Stimulated activated CD4-positive, alpha-beta T cell treated with anti-CD3 and anti-CD28 coated beads, TNF-alpha, amount 100 ng/mL, for 48 hours (primary cell): Measurements from ENCODE around the gene CPEB1.
A peak's percentile ranks its signal among the peaks of the same experiment; 100 is the strongest.
"Not testable (repeated sequence)": the region's sequence is repeated elsewhere in the genome, so short reads cannot be mapped to it uniquely, and the experiment has no call there.

ENCODE experiments used
- DNase-seq, 3 donors: peaks; one replicate each; pipeline ENCODE4 v3.0.0-alpha.2; 2020; ENCODE audit warnings: low read depth in 3 of 3

Gene CPEB1

DNA sequence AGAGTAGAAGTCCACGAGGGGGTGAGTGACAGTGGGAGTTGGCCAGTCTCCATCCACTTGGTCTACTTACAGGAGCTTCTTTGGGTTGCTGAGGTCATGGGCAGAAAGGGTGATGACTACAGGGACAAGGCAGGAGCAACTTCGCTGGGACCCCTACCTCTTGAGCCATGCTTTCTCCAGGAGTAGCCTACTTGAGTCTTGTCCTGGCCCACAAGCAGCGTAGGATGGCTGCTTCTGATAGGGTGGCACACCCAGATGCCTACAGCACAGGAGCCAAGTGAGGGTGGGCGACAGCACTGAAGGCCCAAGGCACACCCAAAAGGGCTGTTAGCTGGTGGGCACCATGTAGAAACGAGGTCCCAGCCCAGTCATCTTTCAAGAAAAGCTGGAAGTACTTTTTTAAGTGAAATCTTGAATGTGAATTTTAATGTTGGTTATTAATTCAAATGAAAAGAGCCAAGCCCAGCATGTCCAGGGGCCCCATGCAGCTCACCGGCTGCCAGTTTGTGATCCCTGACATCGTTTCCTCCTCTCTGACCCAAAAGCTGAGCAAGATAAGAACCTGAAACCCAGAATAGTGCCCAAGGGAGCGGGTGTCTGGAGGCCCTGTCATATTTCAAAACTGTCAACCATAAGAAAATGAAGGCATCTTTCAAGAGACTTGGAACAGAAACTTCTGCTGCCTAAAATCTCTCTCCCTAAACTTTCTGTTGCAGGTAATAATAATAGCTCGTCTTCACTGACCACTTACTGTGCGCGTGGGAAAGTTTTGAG lies 2.2 kb upstream of the CPEB1 start:
- no peak for DNase-seq

DNA sequence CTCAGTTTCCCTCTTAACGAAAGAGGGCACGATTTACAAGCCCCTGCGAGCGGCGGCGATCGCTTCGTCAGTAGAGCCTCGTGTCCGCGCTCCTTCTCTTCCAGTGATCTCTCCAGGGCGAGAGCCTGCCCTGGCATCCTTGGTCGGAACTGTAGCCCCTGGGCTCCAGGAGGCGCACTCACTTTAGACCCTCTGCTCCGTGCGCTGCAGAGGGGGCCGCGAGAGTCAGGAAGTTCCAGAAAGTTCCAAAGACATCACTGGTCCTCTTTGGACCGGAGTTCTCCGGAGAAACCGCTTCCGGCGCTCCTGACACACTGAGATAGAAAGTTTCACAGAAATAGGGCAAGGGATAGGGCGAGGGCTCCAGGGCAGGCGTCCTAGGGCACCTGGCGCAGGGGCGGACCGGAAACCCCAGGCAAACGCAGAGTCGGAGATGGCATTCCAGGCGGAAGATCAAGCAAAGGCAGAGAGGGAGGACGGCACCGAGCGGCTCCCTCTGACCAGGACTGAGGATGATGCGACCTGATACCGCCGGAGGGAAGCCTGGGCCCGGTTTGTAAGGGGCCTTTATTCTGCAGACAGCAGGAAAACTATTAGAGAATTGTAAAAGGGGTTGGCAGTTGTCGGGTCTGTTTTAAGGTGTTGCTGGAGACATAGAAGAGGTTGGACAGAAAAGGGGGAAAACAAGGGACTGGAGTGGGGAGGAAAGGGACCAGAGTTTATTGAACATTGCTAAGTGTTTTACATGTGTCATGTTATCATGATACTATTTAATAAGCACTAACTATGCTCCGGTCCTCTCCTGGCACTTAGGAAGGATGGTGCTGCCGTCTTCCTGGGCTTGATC lies 1.3 kb upstream of the CPEB1 start:
- no peak for DNase-seq

DNA sequence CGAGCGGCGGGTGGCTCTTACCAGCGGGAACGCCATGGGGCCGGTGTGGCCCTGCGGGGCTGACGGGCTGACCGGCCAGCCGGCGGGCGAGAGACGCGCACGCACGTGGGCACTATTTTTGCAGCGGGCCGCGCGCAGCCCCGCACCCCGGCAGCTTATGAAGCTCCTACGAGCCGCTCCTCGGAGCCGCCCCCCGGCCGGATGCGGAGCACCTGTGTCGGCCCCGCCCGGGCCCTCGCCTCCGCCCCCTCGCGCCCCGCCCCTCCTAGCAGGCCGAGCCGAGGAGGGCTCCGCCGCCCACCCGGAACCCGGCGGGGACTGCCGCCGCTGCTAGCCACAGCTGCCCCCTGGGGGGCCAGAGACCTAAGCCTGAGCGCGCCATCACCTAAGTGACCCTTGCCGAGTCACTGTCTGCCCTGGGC lies 683 bp upstream of the CPEB1 start:
- DNase-seq = peak in 1 of 3 donors; percentile 28

DNA sequence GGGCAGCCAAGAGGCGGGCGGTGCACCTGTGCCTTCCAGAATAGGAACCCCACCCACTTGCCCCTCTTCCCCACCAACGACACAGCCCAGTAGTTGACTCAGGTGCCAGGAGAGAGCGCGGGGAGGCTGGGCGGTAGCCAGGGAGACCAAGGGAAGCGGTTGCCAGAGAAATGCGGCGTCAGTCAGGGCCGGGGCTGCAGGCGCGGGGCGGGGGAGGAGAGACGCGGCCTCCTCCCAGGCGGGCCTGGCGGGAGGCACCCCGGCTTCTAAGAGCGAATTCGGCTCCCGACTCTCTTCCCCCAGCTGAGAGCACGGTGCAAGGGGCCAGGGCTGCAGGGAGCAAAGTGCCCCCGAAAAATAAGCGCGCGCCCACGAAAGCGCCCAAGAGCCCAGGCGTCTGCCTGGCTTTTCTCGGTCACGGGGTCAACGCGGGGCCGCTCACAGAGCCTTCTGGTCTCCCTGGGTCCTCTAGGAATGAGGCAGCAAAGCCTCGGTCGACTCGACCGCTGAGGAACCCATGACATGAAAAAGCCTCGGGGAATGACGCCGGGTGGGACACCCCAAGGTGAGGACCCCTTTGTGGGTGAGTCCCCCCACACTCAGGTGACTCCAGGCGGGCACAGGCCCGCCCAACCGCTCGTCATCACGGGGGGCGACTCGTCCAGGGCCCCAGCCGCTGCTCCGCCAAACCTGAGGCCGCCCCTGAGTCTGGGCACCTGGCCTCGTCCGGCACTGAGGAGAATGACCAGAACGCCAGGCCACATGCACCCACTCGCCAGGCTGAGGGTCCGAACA lies 716 bp downstream of the CPEB1 start:
- no peak for DNase-seq

DNA sequence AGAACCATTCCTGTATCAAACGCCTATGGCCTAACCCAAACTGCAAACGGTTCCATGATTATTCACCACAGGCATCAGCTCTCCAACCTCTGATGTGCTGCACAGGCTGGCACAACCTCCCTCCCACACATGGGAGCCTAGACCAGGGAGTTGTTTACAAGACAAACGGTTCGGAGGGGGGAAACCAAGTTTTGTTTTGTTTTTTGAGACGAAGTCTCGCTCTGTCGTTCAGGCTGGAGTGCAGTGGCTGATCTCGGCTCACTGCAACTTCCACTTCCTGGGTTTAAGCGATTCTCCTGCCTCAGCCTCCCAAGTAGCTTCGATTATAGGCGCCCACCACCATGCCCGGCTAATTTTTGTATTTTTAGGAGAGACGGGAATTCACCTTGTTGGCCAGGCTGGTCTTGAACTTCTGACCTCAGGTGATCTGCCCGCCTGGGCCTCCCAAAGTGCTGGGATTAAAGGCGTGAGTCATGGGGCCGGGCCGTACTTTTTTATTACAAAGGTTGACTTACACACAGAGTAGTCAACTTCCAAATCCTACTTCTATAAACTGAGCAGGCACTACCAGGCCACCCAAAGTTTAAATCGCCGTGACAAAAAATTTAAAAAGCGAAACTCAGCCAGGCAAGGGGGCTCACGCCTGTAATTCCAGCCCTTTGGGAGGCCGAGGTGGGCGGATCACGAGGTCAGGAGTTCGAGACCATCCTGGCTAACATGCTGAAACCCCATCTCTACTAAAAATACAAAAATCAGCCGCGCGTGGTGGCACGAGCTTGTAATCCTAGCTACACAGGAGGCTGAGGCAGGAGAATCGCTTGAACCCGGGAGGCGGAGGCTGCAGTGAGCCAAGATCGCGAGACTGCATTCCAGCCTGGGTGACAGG lies 2.0 kb downstream of the CPEB1 start:
- DNase-seq = not testable (repeated sequence)

DNA sequence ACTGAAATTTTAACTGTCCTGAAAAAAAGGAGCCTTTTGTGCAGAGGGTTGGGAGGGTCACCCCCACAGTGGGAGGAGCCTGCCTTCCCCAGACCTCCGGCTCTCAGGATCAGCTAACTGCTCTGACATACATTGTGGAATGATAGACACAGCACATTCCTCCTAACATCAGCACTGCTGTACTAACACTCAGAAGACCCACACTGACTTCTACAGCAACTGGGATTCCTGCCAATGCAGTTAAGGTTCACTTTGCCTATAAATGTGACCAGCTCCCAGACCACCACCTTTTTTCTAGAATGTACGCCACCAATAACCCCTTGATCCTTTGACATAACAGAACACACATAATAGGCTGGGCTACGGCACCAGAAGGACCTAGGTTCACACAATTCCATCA lies 3.2 kb downstream of the CPEB1 start:
- DNase-seq = no peak

DNA sequence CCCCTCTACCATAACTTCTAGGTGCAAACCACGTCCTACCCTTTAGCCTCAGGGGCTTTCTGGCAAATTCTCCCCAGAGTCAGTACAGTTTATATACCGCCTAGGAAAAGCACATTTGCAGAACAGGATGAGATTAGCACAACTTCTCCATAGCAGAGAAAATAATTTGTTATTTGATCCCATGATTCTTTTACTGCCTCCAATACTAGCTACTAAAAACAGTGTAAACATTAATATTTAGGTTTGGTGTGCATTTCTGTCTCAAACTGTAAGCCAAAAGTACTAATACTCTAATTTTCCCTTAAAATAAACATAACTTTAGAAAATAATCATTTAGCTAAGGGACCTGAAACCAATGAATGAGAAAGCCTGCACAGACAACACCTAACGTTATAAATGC lies 4.5 kb downstream of the CPEB1 start:
- DNase-seq = no peak

DNA sequence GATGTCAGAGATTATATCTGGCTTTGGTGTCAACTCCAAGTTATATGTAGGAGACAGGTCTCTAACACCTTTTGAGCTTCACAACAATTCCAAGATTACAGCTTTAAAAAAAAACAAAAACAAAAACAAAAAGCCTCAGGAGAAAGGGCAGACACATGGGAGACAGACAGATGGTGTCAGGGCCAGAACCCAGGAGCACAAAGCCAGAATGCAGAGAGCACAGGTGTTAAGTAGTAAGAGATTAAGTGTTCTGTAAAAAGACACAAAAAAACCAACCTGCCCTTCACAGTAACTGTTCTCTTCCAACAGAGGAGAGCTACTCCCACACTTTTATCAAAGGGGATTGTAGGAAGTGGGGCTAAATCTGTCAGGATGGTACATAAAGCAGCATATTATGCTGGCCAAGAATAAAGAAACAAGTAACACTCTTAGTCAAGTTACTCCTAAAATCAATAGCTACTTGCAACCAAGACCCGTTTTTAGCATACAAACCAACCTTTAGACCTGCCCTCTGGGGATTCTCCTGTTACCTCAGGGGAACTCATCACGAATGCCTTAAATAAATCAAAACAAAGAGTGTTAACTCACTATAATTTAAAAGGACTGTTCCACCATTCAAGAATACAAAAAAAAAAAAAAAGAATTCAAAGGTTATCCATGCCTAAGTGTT lies 5.9 kb downstream of the CPEB1 start:
- DNase-seq = no peak

DNA sequence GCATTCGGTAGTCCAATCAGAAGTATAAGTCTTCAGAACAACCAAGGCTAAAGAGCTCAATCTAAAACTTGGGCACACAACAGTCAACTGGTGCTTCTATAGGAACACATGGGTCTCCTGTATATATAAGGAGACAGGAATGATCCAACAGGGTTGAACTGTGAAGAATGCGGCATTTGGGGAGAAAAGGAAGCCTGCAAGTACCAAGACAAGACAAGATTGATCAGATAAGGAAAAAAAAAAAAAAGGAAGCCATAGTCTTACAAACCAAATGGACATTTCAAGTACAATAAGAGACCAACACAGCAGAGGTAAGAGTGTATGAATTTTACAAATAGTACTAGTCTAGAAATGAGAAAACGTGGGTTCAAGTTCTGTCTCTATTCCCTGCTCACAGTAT lies 6.5 kb downstream of the CPEB1 start:
- no peak for DNase-seq

DNA sequence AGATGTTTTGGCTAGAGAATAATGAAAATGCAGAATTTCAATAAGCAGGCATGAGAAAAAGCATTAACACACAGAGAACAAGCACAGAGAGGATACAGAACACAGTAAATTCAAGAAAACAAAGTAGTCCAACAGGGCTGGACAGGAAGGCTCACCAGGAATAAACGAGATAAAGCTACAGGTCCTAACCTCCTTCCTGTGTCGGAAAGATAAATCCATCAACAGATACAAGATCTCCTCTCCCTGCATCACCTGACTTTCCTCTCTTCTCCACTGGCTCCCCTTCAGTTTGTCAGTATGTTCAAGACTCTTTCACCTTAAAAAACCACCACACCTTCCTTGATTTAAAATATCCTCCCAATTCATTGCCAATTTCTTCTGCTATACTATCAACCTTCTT lies 11.4 kb downstream of the CPEB1 start:
- no peak for DNase-seq

DNA sequence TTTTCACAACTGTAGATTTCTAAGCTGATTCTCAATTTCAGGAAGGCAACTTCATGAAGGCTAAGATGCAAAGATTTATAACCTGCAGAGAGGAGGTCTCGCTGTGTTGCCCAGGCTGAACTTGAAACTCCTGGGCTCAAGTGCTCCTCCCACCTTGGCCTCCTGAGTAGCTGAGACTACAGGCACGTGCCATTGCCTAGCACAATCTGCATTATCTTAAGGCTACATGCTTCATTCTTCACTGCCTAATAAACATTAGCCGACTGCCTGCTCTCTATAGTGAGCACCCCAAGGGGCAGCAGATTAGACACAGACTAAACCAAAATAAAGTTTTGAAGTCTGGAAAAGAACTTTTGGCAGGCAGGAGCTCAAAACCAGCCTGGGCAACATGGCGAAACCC lies 17.1 kb downstream of the CPEB1 start:
- DNase-seq = no peak

DNA sequence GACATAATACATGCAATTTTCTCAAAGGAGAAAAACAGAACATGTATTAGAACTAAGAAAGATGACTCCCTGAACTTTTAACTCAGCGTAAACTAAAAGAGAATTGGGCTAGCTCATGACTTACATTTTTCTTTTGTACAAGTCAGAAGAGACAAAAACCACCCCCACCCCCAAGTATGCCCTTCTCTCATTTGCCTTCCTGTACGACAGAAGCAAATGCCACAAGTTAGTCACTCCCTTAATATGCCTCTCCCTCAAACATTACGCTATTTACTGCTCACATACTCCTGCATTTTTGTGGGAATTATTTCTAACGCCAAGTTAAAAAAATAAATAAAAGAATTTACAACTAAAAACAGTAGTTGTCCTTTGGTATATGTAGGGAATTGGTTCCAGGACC lies 22.0 kb downstream of the CPEB1 start:
- no peak for DNase-seq

DNA sequence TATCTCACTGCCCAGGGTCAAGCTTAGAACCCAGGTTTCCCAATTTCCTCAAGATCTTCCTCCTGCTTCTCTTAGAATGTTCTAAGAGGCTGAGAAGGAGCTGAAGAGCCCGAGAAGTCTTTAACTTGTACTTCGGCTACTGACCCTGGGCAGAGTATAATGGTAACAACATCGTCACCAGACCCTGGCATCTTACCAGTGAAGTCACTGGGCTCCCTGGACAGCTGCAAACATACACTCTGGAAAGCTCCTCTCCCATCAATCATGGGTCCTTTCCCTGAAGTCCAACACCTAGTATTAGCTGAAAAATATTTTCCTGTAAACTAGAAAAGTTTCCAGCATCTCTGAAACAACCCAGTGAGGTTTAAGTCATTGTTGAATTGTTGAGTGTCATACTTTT lies 22.7 kb downstream of the CPEB1 start:
- DNase-seq = no peak

DNA sequence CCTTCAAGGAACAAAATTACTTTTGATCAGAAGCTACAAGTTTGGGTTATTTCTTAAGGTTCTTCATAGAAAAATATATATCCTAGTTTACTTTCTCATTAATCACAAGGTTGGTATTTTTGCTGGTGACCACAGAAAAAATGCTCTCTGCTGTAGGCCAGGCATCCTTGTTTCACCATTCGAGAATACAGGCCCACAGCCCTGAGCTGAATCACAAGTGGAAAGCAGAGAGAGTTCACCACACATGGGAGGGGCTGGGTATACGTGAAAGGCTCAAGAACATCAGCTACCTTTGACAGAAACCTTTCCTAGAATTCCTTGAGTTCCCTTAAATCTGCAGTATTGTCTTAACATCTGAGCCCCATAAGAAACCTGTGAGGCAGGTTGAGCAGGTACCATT lies 23.2 kb downstream of the CPEB1 start:
- no peak for DNase-seq

DNA sequence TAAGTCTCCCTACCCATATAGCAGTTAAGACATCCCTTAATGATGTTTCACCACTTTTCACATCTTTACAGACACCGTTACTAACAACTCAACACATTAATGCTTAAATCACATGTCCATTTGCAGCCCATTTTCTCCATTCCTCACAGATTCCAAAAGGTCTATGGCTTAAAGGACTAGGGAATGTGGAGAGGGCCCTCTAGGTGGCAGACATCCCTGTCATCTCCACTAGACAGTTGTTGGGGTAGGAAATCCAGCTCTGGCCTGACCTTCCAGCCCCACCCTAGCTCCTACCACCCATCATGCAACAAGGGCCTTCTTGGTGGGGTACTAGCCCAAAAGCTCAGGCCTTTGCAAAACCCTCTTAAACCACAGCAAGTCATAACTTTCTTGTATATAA lies 25.2 kb downstream of the CPEB1 start:
- DNase-seq = no peak

DNA sequence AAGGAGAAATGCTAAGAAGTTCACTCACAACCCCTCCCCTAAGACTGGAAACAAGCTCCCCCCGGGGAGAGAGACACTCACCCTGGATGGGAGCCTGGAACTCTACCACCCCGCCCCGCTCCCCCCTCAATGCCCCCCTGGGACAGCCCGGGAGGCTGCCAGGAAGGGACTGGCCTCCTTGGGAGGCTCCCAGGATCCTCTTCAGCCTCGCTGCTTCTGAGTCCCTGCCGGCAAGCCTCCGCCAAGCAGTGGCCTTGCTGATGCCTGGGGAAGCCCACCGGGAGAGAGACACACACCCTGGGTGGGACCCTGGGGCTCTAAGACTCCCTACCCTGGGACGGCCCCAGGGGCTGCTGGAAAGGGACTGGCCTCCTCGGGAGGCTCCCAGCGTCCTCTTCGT lies 33.4 kb downstream of the CPEB1 start:
- DNase-seq = no peak

DNA sequence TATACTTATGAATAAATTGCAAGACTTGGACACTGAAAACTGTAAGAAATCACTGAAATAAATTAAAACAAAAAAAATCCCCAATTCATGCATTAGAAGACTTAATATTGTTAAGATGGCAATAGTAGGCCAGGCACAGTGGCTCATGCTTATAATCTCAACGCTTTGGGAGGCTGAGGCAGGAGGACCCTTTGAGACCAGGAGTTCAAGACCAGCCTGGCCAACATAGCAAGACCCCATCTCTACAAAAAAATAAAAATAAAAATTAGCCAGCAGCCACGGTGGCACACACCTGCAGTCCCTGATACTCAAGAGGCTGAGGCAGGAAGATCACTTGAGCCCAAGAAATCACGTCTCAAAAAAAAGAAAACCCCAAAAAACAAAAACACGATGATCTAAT lies 35.8 kb downstream of the CPEB1 start:
- no peak for DNase-seq

DNA sequence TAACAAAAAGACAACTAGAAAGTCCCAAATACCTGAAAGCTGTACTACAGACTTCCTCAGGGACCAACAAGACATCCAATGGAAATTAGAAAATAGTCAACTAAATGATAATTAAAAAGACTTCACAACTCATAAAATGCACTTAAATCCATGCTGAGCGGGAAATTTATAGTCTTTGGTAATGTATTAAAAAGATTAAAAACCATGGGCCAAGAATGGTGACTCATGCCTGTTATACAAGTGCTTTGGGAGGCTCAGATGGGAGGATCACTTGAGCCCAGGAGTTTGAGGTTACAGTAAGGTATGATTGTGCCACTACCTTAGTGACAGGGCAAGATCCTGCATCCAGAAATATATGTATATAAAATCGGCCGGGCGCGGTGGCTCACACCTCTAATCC lies 45.0 kb downstream of the CPEB1 start:
- no peak for DNase-seq

DNA sequence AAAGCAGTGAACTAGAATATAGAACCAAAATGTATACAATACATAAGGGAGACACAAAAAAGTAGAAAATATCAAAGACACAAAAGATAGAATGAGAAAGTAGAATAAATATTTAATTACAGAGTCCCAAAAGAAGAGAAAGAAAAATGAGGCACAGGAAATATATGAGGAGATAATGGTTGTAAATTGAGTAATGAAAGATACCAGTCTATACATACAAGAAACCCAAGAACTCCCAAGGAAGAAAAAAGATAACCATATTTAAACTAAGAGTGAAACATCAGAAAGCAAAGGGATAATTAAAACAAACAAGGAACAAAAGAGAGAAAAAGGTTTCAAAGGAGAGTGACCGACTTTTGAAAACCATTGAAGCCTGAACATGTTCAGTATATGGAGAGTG lies 47.3 kb downstream of the CPEB1 start:
- no peak for DNase-seq

DNA sequence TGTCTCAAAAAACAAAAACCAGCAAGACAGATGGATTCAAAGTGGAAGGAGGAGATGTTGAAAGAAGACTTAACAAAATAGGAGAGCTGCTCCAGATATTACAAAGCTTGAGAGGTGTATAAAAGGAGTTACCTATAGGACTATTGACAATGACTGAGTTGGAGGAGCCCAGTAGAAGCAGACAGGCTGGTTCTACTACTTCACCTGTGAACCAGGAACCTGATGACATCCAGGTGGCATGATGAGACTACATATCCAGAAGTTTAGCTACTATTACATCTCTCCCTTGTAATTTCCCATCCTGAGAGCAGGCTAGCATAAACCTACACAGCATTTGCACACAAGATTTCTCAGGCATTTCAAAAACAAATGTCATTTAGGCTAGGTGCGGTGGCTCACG lies 49.3 kb downstream of the CPEB1 start:
- DNase-seq = no peak

DNA sequence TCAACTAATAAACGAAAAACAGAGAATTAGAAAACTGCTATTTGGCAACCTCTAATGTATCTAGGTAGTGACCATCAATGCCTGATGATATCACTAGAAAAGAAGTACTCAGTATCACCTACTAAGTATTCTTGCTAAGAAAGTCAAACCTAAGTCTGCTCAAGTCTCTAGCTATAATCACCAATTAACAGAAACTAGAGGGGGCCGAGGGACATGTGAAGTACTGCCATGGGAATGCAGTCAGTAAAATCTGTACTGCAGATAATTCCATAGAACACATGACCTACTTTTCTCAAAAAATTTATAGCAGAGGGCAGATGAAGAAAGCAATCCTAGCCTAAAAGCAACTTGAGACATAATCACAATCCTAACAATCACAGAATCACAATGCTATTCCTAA lies 51.4 kb downstream of the CPEB1 start:
- DNase-seq = no peak
